HG02588 (cell line): ENCODE measurements around the gene UNC119B.
"Not testable (repeated sequence)": the region's sequence is repeated elsewhere in the genome, so short reads cannot be mapped to it uniquely, and the experiment has no call there.

ENCODE experiments used
- ATAC-seq: cut with Tn5 transposase; IDR thresholded peaks from one replicate; pipeline ENCODE4 v1.9.1; 2021; ENCODE audit warnings: mild to moderate bottlenecking, moderate library complexity; ENCODE audit not compliant: unreplicated experiment

Gene UNC119B

DNA sequence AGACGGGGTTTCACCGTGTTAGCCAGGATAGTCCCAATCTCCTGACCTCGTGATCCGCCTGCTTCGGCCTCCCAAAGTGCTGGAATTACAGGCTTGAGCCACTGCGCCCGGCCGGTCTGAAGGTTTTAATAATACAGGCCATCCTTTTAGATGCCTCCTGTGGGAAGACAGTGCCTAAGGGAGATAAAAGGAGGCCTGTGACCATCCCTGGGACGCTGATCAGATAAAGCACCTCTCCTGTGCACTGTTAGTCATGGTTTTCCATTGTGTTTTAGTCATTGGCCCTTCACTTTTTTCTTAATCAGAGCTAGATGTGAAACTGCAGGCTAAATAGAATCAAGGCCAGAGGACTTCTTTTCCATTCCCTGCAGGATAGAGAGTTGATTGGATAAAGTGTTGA is 7.8 kb downstream of the UNC119B start:
- no peak for ATAC-seq

DNA sequence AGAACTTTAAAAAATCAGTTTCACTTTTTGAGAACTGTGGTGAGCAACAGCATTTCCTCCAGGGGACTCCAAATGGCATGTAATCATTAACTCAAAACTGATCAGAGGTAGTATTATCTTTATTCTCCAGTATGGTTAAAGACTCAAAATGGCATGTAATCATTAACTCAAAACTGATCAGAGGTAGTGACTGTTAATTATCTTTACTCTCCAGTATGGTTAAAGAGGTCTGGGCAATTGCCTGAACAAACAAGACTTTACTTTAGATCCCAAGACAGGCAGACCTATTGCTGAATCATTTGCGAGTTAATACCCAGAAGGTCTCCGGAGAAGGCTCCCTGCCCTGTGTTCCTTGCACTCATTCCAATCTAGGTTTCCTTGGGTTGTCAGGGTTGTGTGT is 8.8 kb downstream of the UNC119B start:
- no peak for ATAC-seq

DNA sequence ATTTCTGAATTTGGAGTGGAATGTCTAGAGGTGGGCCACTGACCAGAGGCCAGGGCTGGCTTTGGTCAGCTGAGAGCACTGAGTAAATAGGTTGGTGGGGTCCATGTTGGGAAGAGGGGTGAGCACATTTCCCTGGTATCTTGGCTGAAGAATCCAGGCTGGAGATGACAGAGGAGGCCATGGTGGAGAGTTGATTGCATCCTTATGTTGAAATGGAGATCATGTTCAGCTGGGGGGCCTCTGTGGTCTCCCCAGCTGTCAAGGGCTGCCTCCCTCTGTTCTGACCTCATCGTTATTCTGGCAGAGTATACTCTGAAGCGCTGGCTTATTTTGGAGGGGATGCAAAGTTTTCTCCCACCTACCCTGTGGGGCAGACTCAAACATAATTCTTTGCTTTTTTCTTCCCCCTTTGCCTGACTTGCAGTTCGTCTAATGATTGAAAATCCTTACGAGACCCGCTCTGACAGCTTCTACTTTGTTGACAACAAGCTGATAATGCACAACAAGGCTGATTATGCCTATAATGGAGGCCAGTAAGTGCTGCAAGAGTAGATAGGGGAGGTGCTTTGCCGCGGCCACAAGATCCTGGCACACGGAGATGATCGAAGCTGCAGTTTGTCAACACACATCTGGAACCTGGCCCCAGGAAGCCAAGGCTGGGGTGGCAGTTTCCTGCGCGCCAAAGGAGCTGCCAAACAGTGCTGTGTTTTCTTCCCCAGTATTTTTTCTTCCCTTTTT is 9.4 kb downstream of the UNC119B start:
- ATAC-seq: no peak

DNA sequence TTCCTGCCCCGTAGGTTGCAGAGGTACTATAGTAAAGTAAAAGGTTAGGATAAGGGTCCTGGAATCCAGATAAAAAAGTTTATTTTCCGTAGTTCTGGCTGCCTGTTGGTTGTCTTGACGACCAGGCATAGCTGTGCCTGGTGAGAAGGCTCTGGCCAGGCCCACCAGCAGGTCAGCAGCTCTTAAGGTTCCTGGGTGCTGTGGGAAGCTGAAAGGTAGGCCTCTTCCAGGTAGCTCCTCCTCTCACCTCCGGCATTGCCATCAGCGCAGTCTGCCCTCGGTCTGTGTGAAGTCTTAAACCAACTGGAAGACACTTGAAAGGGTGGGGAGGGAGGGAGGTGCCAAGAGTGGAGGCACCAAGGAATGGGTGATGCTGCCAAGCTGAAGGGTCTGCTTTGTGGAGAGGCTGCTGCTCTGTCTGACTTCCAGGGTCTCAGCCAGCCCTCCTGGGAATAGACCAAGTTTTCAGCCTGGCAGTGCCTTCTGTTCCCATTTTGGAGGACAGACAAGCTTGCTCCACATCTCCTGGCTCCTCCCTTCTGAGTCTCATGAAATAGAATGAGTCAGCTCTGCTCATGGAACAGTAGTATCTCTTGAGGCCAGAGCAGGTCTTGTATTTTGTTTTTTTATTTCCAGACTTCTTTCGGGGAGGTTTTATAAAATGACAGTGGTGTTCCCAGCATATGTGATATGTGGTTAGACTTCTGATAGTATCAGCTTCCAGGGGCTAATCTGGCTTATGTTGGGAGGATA is 10.2 kb downstream of the UNC119B start:
- no peak for ATAC-seq

DNA sequence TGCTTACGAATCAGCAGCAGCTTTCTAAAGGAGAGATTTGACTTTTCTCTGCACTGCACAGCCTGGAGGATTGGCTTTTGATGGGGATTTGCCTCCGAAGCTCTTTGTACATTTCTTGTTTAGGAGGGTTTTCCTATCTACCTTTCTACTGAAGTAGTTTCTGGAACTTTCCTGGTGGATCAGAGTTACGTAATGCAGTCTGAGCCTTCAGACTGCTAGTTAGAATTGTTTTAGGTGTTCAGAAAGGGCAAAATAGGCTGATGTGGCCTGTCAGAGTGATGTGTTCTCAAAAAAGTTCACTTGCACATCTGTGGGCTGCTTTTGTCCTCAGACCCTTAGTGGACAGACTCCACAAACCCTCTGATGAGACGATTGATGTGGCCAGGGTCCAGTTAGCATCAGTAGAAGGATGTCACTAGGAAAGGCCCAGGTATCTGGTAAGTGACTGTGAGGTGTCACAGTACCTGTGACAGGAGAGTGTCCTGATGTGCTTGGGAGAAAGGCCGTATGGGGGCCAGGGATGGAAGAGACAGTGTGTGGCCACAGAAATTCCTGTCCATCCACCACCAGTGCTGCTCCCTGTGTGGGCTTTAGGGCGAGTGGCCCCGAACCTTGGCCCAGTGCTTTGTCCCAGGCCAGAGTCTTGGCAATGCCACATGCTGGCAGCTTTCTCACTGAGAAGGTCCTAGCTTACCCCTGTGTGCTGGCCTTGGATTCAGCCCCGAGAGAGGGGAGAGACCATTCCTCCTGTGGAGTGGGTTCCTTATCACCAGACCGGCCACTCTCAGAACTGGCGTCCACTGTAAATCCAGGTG is 10.9 kb downstream of the UNC119B start:
- no peak for ATAC-seq

DNA sequence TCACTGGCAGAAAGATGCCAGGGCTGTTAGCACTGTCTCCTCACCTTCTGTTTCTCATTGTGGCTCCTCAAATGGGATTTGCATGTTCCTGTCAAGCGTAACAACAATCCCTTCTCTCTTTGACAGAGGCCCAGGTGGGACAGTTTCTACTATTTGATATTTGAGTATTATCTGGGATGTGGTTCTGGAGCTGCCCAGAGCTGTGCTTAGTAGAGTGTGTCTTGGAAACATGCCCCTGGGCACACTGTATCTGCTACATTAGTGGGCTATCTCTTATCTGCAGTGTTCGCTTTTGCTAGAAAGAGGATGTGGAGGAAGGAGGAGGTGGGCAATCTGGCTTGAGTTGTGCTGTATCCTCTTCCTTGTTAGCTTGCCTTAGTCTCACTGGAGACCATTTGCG is 11.6 kb downstream of the UNC119B start:
- ATAC-seq: no peak

DNA sequence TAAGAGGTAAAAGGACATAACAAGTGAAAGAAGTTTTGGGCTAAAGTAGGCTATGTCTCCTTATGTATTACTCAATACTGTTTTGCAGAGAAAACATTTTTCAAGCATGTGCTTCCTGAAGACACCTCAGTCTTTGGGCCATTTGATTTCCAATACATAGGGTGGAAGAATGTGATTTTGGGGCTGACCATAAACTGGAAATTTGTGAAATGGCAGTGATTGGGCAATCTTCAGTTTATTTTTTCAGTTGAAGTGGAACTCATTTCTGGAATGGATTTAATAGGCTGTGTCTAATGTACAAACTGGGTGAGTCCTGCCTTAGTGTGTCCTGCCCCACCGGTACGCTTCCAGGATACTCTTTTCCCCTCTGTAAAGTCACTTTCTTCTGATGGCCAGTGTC is 12.5 kb downstream of the UNC119B start:
- no peak for ATAC-seq

DNA sequence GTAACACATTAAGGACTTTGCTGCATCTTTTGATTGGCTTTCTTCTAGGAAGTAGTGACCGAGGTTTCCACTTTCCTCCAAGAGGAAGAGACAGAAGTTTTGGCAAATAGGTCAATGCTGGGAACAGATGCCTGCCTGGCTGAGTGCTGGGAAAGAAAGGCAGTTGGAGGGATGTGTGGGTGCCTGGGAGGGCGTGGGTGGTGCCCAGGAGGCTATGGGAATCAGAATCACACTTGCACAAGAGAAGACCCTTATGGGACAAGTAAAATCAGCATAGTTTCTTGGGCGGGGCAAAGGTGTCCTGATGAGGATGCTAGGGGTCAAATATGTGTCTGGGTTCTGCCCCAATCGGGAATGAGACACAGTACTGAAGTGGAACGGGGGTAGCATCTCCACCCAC is 14.5 kb downstream of the UNC119B start:
- ATAC-seq: no peak

DNA sequence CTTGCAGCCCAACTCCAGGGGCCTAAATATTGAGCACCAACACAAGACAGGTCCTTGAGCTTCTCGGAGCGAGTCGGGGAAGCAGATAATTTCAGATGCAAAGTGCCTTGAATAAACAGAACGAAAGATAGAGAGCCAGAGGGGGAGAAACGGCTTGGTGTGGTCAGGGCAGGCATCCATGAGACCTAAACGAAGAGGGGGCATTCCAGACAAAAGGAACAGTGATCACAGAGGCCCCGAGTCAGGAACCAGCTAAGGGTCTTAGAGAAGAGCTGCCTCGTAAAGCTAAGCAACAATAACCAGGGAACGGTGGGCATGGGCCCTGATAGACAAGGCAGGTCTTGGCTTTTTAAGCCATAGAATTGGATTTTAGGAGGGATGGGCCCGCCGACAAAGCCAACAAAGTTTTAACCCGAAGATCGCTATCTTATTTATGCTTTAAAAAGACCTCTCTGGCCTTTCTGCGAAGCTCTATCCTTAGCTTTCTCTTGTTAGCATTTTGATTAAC is 14.9 kb downstream of the UNC119B start:
- ATAC-seq: no peak

DNA sequence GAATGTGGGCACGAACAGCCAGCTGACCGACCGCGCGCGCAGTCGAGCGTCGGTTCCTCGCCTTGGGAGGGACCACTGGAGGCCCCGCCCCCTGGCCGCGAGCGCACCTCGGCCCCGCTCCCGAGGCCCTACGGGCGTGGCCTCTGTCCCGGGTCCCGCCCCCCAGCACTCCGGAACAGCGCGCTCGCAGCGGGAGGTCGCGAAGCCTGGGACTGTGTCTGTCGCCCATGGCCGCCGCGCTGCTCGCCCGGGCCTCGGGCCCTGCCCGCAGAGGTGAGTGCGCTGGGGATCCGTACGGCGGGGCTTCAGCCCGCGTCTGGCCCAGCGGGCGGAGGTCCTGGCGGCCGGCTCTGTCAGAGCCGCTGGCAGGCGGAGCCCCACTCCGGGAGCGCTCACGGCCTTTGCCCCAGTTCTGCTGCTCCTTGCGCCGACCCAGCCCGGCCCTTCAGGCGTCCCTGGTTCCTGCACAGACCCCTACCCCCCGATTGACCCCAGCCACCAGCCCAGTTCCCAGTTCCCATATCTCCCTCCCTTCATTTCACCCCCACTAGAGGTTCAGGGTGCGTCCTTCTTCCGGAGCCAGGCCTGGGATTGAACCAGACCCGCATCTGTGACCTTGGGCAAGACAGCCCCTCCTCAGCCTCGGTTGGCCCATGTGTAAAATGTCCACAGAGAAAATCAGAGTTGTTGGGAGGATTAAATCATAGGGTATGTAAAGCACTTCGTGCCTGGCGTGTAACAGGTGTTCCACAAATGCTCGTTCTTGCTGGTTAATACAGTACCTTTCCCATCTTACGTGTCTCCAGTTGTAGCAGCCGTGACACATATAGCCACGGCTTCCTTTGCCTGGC is 15.6 kb downstream of the UNC119B start, which contains the start of gene ACADS:
Gene ACADS, plus strand, starts transcription at position 168 of the 851 bp plus-strand sequence. Its CDS starts 60 bp downstream, at position 228.
- peak; percentile 93 for ATAC-seq

DNA sequence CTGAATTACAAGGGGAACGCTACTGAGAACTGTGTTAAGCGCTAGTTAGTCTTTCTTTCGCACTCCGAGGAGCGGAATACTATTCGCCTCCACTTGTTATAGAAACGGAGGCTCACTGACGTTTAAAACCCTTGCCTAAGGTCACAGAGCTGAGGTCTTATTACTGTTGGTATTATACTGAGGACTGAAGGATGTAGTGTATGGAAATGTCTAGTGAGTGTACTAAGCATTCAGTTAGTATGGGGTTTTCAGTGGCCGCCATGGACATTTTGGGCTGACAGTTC is 16.2 kb downstream of the UNC119B start:
- ATAC-seq: no peak

DNA sequence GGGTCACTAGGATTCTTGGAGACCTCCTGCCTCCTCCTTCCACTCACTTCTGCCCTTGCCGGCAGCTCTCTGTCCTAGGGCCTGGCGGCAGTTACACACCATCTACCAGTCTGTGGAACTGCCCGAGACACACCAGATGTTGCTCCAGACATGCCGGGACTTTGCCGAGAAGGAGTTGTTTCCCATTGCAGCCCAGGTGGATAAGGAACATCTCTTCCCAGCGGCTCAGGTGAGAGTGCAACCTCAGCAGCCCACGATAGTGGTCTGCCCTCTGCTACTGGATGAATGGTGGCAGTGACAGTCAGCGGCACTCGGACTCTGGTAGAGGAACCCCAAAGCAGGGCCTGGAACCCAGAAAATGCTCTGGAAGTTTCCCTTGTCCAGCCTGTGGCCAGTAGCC is 16.7 kb downstream of the UNC119B start:
- ATAC-seq: no peak

DNA sequence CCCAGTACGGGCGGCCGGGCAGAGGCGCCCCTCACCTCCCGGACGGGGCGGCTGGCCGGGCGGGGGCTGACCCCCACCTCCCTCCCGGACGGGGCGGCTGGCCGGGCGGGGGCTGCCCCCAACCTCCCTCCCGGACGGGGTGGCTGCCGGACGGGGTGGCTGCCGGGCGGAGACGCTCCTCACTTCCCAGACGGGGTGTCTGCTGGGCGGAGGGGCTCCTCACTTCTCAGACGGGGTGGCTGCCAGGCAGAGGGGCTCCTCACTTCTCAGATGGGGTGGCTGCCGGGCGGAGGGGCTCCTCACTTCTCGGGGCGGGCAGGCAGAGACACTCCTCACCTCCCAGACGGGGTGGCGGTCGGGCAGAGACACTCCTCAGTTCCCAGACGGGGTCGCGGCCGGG is 21.9 kb downstream of the UNC119B start:
- ATAC-seq: not testable (repeated sequence)

DNA sequence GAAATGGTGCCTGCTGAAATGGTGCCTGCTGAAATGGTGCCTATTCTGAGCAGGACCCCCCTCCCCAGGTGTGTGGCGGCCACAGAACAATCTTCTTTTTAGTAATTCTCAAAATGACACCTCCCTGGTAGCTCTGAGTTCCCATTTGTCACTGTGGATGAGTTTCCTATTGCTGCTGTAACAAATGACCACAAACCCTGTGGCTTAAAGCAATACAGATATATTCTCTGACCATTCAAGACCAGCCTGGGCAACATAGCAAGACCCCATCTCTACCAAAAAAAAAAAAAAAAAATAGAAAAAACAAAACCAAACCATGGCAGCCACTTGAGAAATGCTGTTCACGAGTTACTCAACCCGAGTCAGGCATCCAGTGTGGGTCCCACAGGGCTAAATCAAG is 23.3 kb downstream of the UNC119B start:
- ATAC-seq: no peak

DNA sequence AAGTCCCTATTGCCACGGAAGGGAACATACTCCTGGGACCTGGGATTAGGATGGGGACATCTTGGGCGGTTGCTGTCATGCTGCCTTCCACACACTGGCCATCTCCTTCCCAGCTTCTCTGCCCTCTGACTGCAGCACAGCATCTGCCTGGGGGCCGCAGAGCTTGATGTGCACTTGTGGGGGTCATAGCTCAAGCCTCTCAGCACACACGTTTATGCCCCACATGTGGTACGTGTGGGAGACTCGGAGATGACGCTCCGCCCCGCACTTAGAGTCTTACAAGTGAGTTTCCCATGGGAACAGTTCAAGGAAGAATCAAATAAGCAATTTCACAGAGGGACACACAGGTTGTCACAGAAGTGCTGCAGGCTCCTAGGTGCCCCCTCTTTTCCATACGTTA is 24.0 kb downstream of the UNC119B start:
- ATAC-seq: no peak

DNA sequence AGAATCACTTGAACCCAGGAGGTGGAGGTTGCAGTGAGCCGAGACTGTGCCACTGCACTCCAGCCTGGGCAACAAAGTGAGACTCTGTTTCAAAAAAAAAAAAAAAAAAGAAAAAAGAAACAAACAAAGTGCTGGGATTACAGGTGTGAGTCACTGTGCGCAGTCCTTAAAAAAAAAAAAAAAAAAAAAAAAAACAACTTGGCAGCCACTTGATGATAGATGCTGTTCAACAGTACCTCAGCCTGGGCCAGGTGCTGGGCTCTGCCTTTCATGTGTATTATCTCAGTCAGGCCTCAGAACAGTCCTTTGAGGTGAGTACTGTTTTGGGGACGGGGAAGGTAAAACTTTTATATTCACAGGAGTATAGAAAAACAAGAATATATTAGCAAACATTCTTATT is 24.9 kb downstream of the UNC119B start:
- no peak for ATAC-seq

DNA sequence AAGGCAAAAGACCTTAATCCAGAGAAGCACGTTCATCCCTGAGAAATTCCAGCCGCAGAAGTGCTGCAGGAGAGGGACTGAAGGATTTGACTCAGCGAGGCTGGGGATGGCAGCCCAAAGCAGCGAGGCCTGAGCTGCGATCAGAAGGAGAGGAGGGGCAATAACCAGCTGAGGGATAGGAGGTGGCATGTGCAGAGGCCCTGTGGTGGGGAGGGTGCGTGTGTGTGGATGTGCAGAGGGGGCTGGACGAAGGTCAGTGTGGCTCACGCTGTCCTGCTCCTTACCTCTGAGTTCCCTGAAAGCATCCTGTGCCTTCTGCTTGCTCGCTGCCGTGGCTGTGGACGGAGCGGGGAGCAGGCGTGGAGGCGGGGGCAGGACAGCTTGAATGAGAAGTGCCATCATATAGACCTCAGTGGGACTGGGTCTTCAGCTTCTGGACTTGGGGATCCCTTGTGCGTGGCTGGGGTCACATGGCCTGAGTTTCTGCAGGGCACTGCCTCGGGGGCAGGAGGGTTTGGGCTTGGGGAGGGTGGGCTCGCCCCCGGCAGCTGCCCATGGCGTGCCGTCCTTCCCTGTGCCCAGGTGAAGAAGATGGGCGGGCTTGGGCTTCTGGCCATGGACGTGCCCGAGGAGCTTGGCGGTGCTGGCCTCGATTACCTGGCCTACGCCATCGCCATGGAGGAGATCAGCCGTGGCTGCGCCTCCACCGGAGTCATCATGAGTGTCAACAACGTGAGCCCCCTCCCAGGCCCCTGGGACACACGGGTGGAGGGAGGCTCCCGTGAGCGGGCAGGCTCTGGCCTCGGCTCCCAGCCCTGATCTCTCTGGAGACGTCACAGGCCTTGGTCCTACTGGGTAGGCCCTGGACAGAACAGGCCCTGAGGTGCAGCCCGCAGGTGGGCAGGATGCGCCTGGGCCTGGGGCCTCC is 26.4 kb downstream of the UNC119B start:
- ATAC-seq: no peak

DNA sequence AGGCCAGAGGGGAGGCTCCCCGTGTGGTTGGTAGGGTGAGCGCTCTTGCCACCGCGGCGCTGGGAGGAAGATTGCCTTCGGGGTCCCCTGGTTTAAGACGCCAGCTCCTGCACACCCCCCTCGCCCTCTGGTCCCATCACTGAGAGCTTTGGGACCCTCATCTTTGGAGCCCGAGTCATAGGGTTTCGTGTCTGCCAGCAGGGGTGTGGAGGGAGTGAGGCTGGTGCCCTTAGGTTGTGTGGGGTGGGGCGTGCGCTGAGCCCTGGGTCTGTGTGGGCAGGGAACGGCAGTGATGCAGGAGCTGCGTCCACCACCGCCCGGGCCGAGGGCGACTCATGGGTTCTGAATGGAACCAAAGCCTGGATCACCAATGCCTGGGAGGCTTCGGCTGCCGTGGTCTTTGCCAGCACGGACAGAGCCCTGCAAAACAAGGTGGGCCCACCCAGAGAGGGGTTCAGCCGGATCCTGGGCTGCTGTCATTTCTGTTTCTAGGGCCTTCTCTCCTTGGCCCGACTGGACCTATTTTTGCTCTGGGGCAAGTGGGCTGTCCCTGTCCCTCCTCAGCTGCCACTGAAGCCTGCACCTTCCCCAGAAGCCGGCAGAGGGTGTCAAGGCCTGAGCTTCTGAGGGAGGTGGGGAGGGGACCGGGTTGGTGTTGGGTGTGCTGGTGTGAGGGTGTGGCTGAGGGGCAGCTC is 27.4 kb downstream of the UNC119B start:
- no peak for ATAC-seq
